Measurements from ENCODE around the gene HHIPL1.

GRCh38 chr14:99595524-99595923 lies 49.4 kb upstream of the HHIPL1 start:
- TF ChIP-seq CTCF (IDR thresholded peaks at IDR 0.05; ENCODE audit: poor library complexity) (no peak), EZH2phosphoT487 (IDR thresholded peaks at IDR 0.05; ENCODE audit: low read depth, severe bottlenecking, unreplicated experiment) (no peak), EZH2 (IDR thresholded peaks at IDR 0.05; ENCODE audit: borderline replicate concordance) (no peak)
